Measurements from ENCODE around the gene DRAP1.

The DRAP1 gene

DNA sequence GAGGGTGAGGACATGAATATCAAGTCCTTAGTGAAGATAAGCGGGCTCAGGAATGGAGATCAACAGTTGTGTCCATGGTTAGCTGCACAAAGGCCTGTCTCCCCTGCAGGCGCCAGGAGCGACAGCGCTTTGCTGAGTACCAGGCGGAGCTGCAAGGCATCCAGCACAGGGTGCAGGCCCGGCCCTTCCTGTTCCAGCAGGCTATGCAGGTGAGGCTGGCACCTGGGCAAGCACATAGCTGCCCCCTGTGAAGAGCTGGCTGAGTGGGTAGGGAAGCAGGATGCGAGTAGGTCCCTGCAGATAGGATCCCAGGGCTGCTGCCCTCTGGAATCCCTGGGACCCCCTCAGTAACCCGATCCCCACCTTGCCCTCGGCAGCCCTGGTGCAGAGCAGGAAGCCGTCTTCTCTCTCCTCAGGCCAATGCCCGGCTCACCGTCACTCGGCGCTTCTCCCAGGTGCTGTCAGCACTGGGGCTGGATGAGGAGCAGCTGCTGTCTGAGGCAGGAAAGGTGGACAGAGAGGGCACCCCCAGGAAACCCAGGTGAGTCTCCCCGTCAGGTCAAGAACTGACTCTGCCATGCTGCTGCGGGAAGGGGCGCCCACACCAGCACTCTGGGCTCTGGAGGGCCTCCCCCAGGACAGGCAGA is 39.7 kb downstream of the DRAP1 start:
- no peak overlapping the region for H3K4me3 ChIP-seq (ENCODE audit: low read length)
- no peaks in the 10 kb centered on the region for H3K9me3 ChIP-seq (replicated peaks; ENCODE audit: low read length)
- H3K27me3 ChIP-seq (ENCODE audit: control insufficient read depth, insufficient read depth, low read length): no peaks in the 10 kb centered on the region
- H3K9ac ChIP-seq (ENCODE audit: low read depth, low read length): no peak overlapping the region
- no peaks in the 10 kb centered on the region for H3K36me3 ChIP-seq (ENCODE audit: insufficient read depth, low read length)
- H3K4me2 ChIP-seq (ENCODE audit: low read length): no peak overlapping the region
- H3K4me1 ChIP-seq (ENCODE audit: control insufficient read depth, insufficient read depth, low read length): peaks cover 13% of the 10 kb centered on the region

GRCh38 chr11:65960824-65961266 is 41.6 kb downstream of the DRAP1 start:
- Histone ChIP-seq H3K4me1 (ENCODE audit: control insufficient read depth, insufficient read depth, low read length) (peaks cover 14% of the 10 kb centered on the region), H3K27me3 (ENCODE audit: control insufficient read depth, insufficient read depth, low read length) (no peaks in the 10 kb centered on the region)

DNA sequence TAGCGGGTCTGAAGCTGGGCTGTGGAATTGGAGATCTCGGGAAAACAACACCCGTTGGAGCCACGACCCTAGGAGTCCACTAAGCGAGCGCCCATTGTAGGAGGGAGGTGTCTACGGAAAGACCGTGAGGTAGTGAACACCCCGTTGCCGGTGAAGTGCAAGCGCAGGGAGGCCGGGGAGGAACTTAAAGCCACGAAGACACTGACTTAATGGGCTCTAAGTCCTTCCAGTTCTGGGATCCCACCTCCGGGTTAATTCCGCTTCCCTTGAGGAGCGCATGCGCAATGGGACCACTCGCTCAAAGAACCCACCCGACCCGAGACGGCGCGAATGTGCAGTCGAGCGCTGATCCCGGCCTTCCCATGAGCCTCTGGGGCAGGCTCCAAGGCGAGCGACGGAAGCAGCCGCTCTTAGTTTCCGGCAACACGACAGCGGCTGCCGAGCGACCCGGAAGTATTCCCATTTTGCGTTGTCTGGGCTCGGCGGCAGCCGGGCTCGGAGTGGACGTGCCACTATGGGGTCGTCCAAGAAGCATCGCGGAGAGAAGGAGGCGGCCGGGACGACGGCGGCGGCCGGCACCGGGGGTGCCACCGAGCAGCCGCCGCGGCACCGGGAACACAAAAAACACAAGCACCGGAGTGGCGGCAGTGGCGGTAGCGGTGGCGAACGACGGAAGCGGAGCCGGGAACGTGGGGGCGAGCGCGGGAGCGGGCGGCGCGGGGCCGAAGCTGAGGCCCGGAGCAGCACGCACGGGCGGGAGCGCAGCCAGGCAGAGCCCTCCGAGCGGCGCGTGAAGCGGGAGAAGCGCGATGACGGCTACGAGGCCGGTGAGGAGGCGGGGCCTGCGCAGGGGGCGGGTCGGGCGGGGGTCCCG is 42.3 kb downstream of the DRAP1 start, which contains the start of gene SART1:
SART1 (plus strand) TSS at position 468 of the 874 bp plus-strand sequence; CDS start at position 515, 47 bp downstream.
- peak within 1 kb of the TSS; percentile 79 for H3K4me3 ChIP-seq (ENCODE audit: low read length)
- peaks cover 23% of the 10 kb centered on the region for H3K36me3 ChIP-seq (ENCODE audit: insufficient read depth, low read length)
- no peaks in the 10 kb centered on the region for H3K9me3 ChIP-seq (replicated peaks; ENCODE audit: low read length)
- peak within 1 kb of the TSS; percentile 87 for H3K4me2 ChIP-seq (ENCODE audit: low read length)
- peak within 1 kb of the TSS; percentile 98 for H3K9ac ChIP-seq (ENCODE audit: low read depth, low read length)
- H3K4me1 ChIP-seq (ENCODE audit: control insufficient read depth, insufficient read depth, low read length): peaks cover 14% of the 10 kb centered on the region
- no peaks in the 10 kb centered on the region for H3K27me3 ChIP-seq (ENCODE audit: control insufficient read depth, insufficient read depth, low read length)

More at GRCh38 chr11:65960824-65961266, 41.6 kb downstream of the DRAP1 start:
- Histone ChIP-seq H3K9ac (ENCODE audit: low read depth, low read length) (peak overlapping the region; percentile 98), H3K4me2 (ENCODE audit: low read length) (peak overlapping the region; percentile 87), H3K4me3 (ENCODE audit: low read length) (peak overlapping the region; percentile 79), H3K9me3 (replicated peaks; ENCODE audit: low read length) (no peaks in the 10 kb centered on the region), H3K36me3 (ENCODE audit: insufficient read depth, low read length) (peaks cover 17% of the 10 kb centered on the region)

GRCh38 chr11:65962141-65962564 is 42.9 kb downstream of the DRAP1 start:
- peak overlapping the region; percentile 87 for H3K4me2 ChIP-seq (ENCODE audit: low read length)
- H3K9me3 ChIP-seq (replicated peaks; ENCODE audit: low read length): no peaks in the 10 kb centered on the region
- H3K4me1 ChIP-seq (ENCODE audit: control insufficient read depth, insufficient read depth, low read length): peaks cover 14% of the 10 kb centered on the region
- H3K9ac ChIP-seq (ENCODE audit: low read depth, low read length): peak overlapping the region; percentile 98
- peaks cover 30% of the 10 kb centered on the region for H3K36me3 ChIP-seq (ENCODE audit: insufficient read depth, low read length)
- H3K27me3 ChIP-seq (ENCODE audit: control insufficient read depth, insufficient read depth, low read length): no peaks in the 10 kb centered on the region
- H3K4me3 ChIP-seq (ENCODE audit: low read length): peak overlapping the region; percentile 79

- Histone ChIP-seq H3K4me1 (ENCODE audit: control insufficient read depth, insufficient read depth, low read length) (peaks cover 14% of the 10 kb centered on the region), H3K9me3 (replicated peaks; ENCODE audit: low read length) (no peaks in the 10 kb centered on the region), H3K36me3 (ENCODE audit: insufficient read depth, low read length) (peaks cover 49% of the 10 kb centered on the region), H3K27me3 (ENCODE audit: control insufficient read depth, insufficient read depth, low read length) (no peaks in the 10 kb centered on the region), H3K9ac (ENCODE audit: low read depth, low read length) (no peak overlapping the region), H3K4me2 (ENCODE audit: low read length) (no peak overlapping the region), H3K4me3 (ENCODE audit: low read length) (no peak overlapping the region)
Observed at GRCh38 chr11:65964906-65965305, 45.7 kb downstream of the DRAP1 start.

DNA sequence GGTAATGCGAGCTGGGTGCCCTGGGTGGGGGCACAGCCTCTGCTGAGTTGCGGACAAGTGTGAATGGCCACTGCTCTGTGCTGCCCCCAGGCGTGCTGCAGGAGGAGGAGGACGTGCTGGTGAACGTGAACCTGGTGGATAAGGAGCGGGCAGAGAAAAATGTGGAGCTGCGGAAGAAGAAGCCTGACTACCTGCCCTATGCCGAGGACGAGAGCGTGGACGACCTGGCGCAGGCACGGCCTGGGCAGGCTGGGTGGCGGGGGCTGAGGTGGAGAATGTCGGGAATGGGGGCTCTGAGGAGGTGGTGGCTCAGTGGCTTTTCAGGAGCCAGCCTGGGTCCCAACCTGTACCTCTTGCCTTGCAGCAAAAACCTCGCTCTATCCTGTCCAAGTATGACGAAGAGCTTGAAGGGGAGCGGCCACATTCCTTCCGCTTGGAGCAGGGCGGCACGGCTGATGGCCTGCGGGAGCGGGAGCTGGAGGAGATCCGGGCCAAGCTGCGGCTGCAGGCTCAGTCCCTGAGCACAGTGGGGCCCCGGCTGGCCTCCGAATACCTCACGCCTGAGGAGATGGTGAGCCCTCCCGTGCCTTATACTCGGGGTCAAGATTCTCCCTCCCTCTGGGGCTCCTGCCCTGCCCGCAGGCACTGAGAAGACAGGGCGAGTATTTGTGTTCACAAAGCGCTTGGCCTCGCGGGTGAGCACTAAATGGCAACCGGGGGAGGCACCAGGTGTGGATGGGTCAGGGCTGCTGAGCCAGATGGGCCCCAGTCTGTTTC is 46.9 kb downstream of the DRAP1 start:
- Histone ChIP-seq H3K9ac (ENCODE audit: low read depth, low read length) (no peak overlapping the region), H3K9me3 (replicated peaks; ENCODE audit: low read length) (no peaks in the 10 kb centered on the region), H3K4me1 (ENCODE audit: control insufficient read depth, insufficient read depth, low read length) (peaks cover 14% of the 10 kb centered on the region), H3K36me3 (ENCODE audit: insufficient read depth, low read length) (peaks cover 56% of the 10 kb centered on the region), H3K27me3 (ENCODE audit: control insufficient read depth, insufficient read depth, low read length) (no peaks in the 10 kb centered on the region), H3K4me3 (ENCODE audit: low read length) (no peak overlapping the region), H3K4me2 (ENCODE audit: low read length) (no peak overlapping the region)

DNA sequence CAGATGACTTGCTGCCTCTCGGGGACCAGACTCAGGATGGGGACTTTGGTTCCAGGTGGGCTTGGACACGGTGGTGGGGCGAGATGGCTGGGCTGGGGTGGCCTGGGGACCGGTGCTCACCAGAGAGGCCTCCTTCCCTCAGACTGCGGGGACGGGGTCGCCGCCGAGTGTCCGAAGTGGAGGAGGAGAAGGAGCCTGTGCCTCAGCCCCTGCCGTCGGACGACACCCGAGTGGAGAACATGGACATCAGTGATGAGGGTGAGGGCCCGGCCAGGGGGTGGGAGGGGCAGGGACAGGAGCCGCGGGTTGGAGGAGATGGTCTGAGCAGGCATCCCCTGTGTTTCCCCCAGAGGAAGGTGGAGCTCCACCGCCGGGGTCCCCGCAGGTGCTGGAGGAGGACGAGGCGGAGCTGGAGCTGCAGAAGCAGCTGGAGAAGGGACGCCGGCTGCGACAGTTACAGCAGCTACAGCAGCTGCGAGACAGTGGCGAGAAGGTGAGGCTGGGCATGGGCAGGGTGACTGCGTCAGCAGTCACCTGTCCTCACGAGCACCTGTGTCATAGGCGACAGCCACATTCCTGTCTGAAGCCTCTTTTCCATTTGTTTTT is 48.2 kb downstream of the DRAP1 start:
- H3K4me2 ChIP-seq (ENCODE audit: low read length): no peak overlapping the region
- H3K4me3 ChIP-seq (ENCODE audit: low read length): no peak overlapping the region
- H3K36me3 ChIP-seq (ENCODE audit: insufficient read depth, low read length): peaks cover 63% of the 10 kb centered on the region
- H3K4me1 ChIP-seq (ENCODE audit: control insufficient read depth, insufficient read depth, low read length): peaks cover 12% of the 10 kb centered on the region
- no peaks in the 10 kb centered on the region for H3K9me3 ChIP-seq (replicated peaks; ENCODE audit: low read length)
- no peak overlapping the region for H3K9ac ChIP-seq (ENCODE audit: low read depth, low read length)
- H3K27me3 ChIP-seq (ENCODE audit: control insufficient read depth, insufficient read depth, low read length): no peaks in the 10 kb centered on the region

- H3K27me3 ChIP-seq (ENCODE audit: control insufficient read depth, insufficient read depth, low read length): no peaks in the 10 kb centered on the region
- no peaks in the 10 kb centered on the region for H3K9me3 ChIP-seq (replicated peaks; ENCODE audit: low read length)
- H3K36me3 ChIP-seq (ENCODE audit: insufficient read depth, low read length): peaks cover 71% of the 10 kb centered on the region
- H3K4me1 ChIP-seq (ENCODE audit: control insufficient read depth, insufficient read depth, low read length): peaks cover 7% of the 10 kb centered on the region
- H3K4me3 ChIP-seq (ENCODE audit: low read length): no peak overlapping the region
- H3K9ac ChIP-seq (ENCODE audit: low read depth, low read length): no peak overlapping the region
- H3K4me2 ChIP-seq (ENCODE audit: low read length): no peak overlapping the region
Observed at GRCh38 chr11:65968600-65969482, 49.6 kb downstream of the DRAP1 start.

Measured in skeletal muscle satellite cell (primary cell).